ENCODE data around the gene INTS7.

GRCh38 chr1:211968200-211968834 is 67.0 kb downstream of the INTS7 start:
- TF ChIP-seq CTCF (conservative IDR thresholded peaks at IDR 0.05 in 1 of 2, IDR thresholded peaks at IDR 0.05 in 1 of 2; ENCODE audit: extremely low read depth in 1 of 2, insufficient read depth in 1 of 2, low read depth in 1 of 2, low read length in 2 of 2) (no peak), EZH2 (IDR thresholded peaks at IDR 0.05; ENCODE audit: borderline replicate concordance, low read length) (no peak)
